Endothelial cell of umbilical vein (primary cell): Measurements from ENCODE around the gene PCDH15. TPM values are rescaled to one million over a fixed set of nuclear protein-coding genes. Genes with fewer than 3 reads are reported as not detected.

Source experiments
- BruUV-seq: library from RNA; stranded (reverse); fragments of 400-500 nt; replicated peaks from 2 replicates; lab custom pipeline; 2021; lab: Mats Ljungman, UMichigan
- CTCF ChIA-PET: fragments of 300-600, 350-600 bp; sonication (Branson Sonifier 250); formaldehyde crosslinking; loops from one replicate; lab custom pipeline; 2021; ENCODE audit warnings: antibody characterized with exemption, inconsistent platforms; lab: Charles Lee
- POLR2A ChIA-PET: fragments of 300-600, 350-600 bp; sonication (Branson Sonifier 250); formaldehyde crosslinking; loops from one replicate; lab custom pipeline; 2021; ENCODE audit warnings: antibody characterized with exemption, inconsistent platforms; lab: Charles Lee
- DNase-seq: peaks from one replicate; pipeline ENCODE4 v3.0.0-alpha.2; 2011; ENCODE audit warnings: low read depth, low spot score
- FAIRE-seq: peaks from 2 replicates; lab custom pipeline; 2011; peaks lifted over from hg19 to GRCh38; lab: Jason Lieb, UNC
- H2AFZ ChIP-seq: 2 replicates; pipeline ENCODE4 v1.6.0; 2012; ENCODE audit warnings: low read depth, low read length, control low read depth, inconsistent platforms
- H3K27ac ChIP-seq: 2 replicates; pipeline ENCODE4 v1.5.1; 2011; ENCODE audit warnings: low read depth, mild to moderate bottlenecking, control low read depth, low read length, moderate library complexity; ENCODE audit not compliant: insufficient read depth
- H3K27me3 ChIP-seq, 2 experiments: 2 replicates each; pipeline versions ENCODE4 v1.6.0 to v1.6.1; 2011; ENCODE audit warnings: low read length in 2 of 2, mixed read lengths in 1 of 2; ENCODE audit not compliant: control insufficient read depth in 2 of 2, insufficient read depth in 2 of 2
- H3K36me3 ChIP-seq, 2 experiments: 2 replicates in 1 of 2; 3 replicates in 1 of 2; pipeline ENCODE4 v1.5.1; 2011; ENCODE audit warnings: low read length in 2 of 2, mild to moderate bottlenecking in 1 of 2, moderate library complexity in 1 of 2; ENCODE audit not compliant: control insufficient read depth in 2 of 2, insufficient read depth in 2 of 2; ENCODE audit errors: extremely low read depth in 1 of 2
- H3K4me1 ChIP-seq: 3 replicates; pipeline ENCODE4 v1.5.1; 2011; ENCODE audit warnings: mild to moderate bottlenecking, low read length; ENCODE audit not compliant: control insufficient read depth, insufficient read depth; ENCODE audit errors: extremely low read depth
- H3K4me2 ChIP-seq: 2 replicates; pipeline ENCODE4 v1.6.1; 2011; ENCODE audit warnings: low read length, control low read depth, mixed read lengths; ENCODE audit not compliant: insufficient read depth
- H3K4me3 ChIP-seq, 3 experiments: fragments of 200-600 bp in 1 of 3; sonication (generic), shearing (Covaris generic) in 1 of 3; replicated peaks in 1 of 3; 2 replicates each; pipeline ENCODE4 v1.5.1; 2011 to 2016; ENCODE audit warnings: control low read depth in 3 of 3, low read length in 3 of 3, mild to moderate bottlenecking in 2 of 3, inconsistent platforms in 1 of 3, low read depth in 1 of 3, moderate library complexity in 1 of 3; ENCODE audit not compliant: insufficient read depth in 1 of 3
- H3K79me2 ChIP-seq: 2 replicates; pipeline ENCODE4 v1.6.0; 2012; ENCODE audit warnings: low read length, inconsistent platforms; ENCODE audit not compliant: control insufficient read depth, insufficient read depth
- H3K9ac ChIP-seq: replicated peaks from 2 replicates; pipeline ENCODE3; 2011; ENCODE audit warnings: low read length, control low read depth; ENCODE audit not compliant: insufficient read depth; ENCODE audit errors: extremely low read depth
- H3K9me1 ChIP-seq: replicated peaks from 3 replicates; pipeline ENCODE4 v1.6.0; 2011; ENCODE audit warnings: mild to moderate bottlenecking, low read length; ENCODE audit not compliant: control insufficient read depth, insufficient read depth; ENCODE audit errors: extremely low read depth
- H3K9me3 ChIP-seq: replicated peaks from 2 replicates; pipeline ENCODE4 v1.5.1; 2012; ENCODE audit warnings: low read length, inconsistent platforms; ENCODE audit not compliant: control insufficient read depth, insufficient read depth
- H4K20me1 ChIP-seq: replicated peaks from 2 replicates; pipeline ENCODE3; 2011; ENCODE audit warnings: mild to moderate bottlenecking, low read length; ENCODE audit not compliant: control insufficient read depth, insufficient read depth; ENCODE audit errors: extremely low read depth
- EZH2 ChIP-seq: IDR thresholded peaks from 2 replicates; pipeline ENCODE4 v1.6.1; 2012; ENCODE audit warnings: borderline replicate concordance, low read depth, mild to moderate bottlenecking, moderate library complexity, low read length, inconsistent platforms; ENCODE audit not compliant: severe bottlenecking
- FOS ChIP-seq: IDR thresholded peaks from 2 replicates; pipeline ENCODE4 v1.6.1; 2011; ENCODE audit warnings: mild to moderate bottlenecking, low read length, moderate library complexity, borderline replicate concordance; ENCODE audit not compliant: insufficient read depth
- GATA2 ChIP-seq: IDR thresholded peaks from 2 replicates; pipeline ENCODE4 v1.7.0; 2011; ENCODE audit warnings: low read depth, mild to moderate bottlenecking, moderate library complexity, mixed read lengths, low read length; ENCODE audit not compliant: insufficient read length, insufficient read depth
- JUN ChIP-seq: IDR thresholded peaks from 2 replicates; pipeline ENCODE4 v1.6.1; 2011; ENCODE audit warnings: borderline replicate concordance, low read depth; ENCODE audit not compliant: insufficient read length, insufficient read depth
- MAX ChIP-seq: IDR thresholded peaks from 2 replicates; pipeline ENCODE4 v1.6.1; 2011; ENCODE audit not compliant: insufficient read depth, insufficient read length
- MYC ChIP-seq: IDR thresholded peaks from one replicate; pipeline ENCODE4 v1.6.1; 2011; ENCODE audit warnings: mild to moderate bottlenecking, low read depth, low read length
- POLR2A ChIP-seq: IDR thresholded peaks from 2 replicates; pipeline ENCODE4 v1.6.1; 2012; ENCODE audit warnings: low read depth, mild to moderate bottlenecking, control low read depth, low read length
- dilution Hi-C: fragments of 300-500 bp; cut with MboI; formaldehyde crosslinking; loops from one replicate; pipeline ENCODE4 v1.15.0; 2019; ENCODE audit warnings: low sequenced_read_pairs; ENCODE audit not compliant: extremely low pct_ligation_motif_present
- intact Hi-C: fragments of 100-400 bp; cut with micrococcal nuclease; formaldehyde crosslinking; loops from one replicate; pipeline ENCODE4 v1.10.0; 2022
- polyA plus RNA-seq, 4 experiments: library from polyadenylated mRNA; depleted of rRNA in 3 of 4; stranded (reverse) in 3 of 4; unstranded in 1 of 4; fragments of >200 nt; gene quantifications; 2 replicates each; pipeline versions ENCODE4 v1.2.1 to v1.2.3, GENCODE V29; 2011 to 2012; ENCODE audit warnings: missing spikeins in 1 of 4
- total RNA-seq: library from RNA; stranded (reverse); gene quantifications from 2 replicates; pipeline ENCODE4 v1.2.3, GENCODE V29; 2021

The PCDH15 gene
- total and polyA plus RNA-seq, 2 donors (not counting 3 experiments of a cell fraction or from before 2014, with no cell fraction given) = 0.04 TPM; not detected in 1

- H3K9me3 ChIP-seq = no peaks in the 10 kb centered on the region
- H3K4me2 ChIP-seq = no peak overlapping the region
- H3K79me2 ChIP-seq = no peaks in the 10 kb centered on the region
- H3K27ac ChIP-seq = no peak overlapping the region
- no peaks in the 10 kb centered on the region for H3K9me1 ChIP-seq
- no peaks in the 10 kb centered on the region for H4K20me1 ChIP-seq
- intact Hi-C loops = no loop called here
- H3K27me3 ChIP-seq = no peaks in the 10 kb centered on the region
- H3K36me3 ChIP-seq = no peaks in the 10 kb centered on the region
- FAIRE-seq (no peak), DNase-seq (no peak)
- no TSS peak for BruUV-seq
- POLR2A ChIA-PET = no interaction called here
- dilution Hi-C loops = no loop called here
- no peak overlapping the region for H3K4me3 ChIP-seq
- no peak overlapping the region for H2AFZ ChIP-seq
- TF ChIP-seq JUN = no peak
- TF ChIP-seq EZH2 = no peak
- no peak for TF ChIP-seq MAX
- TF ChIP-seq MYC = no peak
- TF ChIP-seq POLR2A = no peak
- TF ChIP-seq GATA2 = no peak
- H3K4me1 ChIP-seq = no peaks in the 10 kb centered on the region
- CTCF ChIA-PET = no interaction called here
- no peak overlapping the region for H3K9ac ChIP-seq
Measured at GRCh38 chr10:54318470-54318869, 482.6 kb downstream of the PCDH15 start.

GRCh38 chr10:54314430-54314829, 486.6 kb downstream of the PCDH15 start:
- no peak overlapping the region for H3K4me3 ChIP-seq
- CTCF ChIA-PET = no interaction called here
- no peaks in the 10 kb centered on the region for H3K27me3 ChIP-seq
- POLR2A ChIA-PET = no interaction called here
- H4K20me1 ChIP-seq = no peaks in the 10 kb centered on the region
- dilution Hi-C loops = no loop called here
- no peaks in the 10 kb centered on the region for H3K9me3 ChIP-seq
- no peak overlapping the region for H3K4me2 ChIP-seq
- TF ChIP-seq MYC = no peak
- TF ChIP-seq FOS = no peak
- no peak for TF ChIP-seq GATA2
- no peak for TF ChIP-seq POLR2A
- FAIRE-seq (no peak), DNase-seq (no peak)
- no peaks in the 10 kb centered on the region for H3K9me1 ChIP-seq
- H3K36me3 ChIP-seq = no peaks in the 10 kb centered on the region
- no TSS peak for BruUV-seq
- H3K27ac ChIP-seq = no peak overlapping the region
- H2AFZ ChIP-seq = no peak overlapping the region
- no peak overlapping the region for H3K9ac ChIP-seq
- H3K79me2 ChIP-seq = no peaks in the 10 kb centered on the region
- H3K4me1 ChIP-seq = no peaks in the 10 kb centered on the region
- intact Hi-C loops = no loop called here
